DND-41 (cell line): ENCODE results near the gene ARL13B.
A peak's percentile ranks its signal among the peaks of the same experiment; 100 is the strongest.

ENCODE experiments used
- ATAC-seq: fragments of 200-7000 bp; cut with Tn5 transposase; 3 replicates; pipeline ENCODE4 v1.9.1; 2021; ENCODE audit warnings: low read depth; ENCODE audit not compliant: insufficient read depth
- DNase-seq: peaks from one replicate; pipeline ENCODE4 v3.0.0-alpha.2; 2020
- H2AFZ ChIP-seq: 2 replicates; pipeline ENCODE4 v1.6.0; 2012; ENCODE audit warnings: low read depth, low read length
- H3K27ac ChIP-seq: 2 replicates; pipeline ENCODE4 v1.5.1; 2012; ENCODE audit warnings: low read length, inconsistent platforms
- H3K27me3 ChIP-seq: fragments of 200-600 bp; sonication (generic); 2 replicates; pipeline ENCODE4 v1.6.0; 2012; ENCODE audit warnings: low read length, mild to moderate bottlenecking, inconsistent platforms; ENCODE audit not compliant: insufficient read depth, poor library complexity
- H3K36me3 ChIP-seq: 2 replicates; pipeline ENCODE4 v1.5.1; 2012; ENCODE audit warnings: low read length, inconsistent platforms; ENCODE audit not compliant: insufficient read depth
- H3K4me1 ChIP-seq: 2 replicates; pipeline ENCODE4 v1.5.1; 2012; ENCODE audit warnings: mild to moderate bottlenecking, low read length; ENCODE audit not compliant: insufficient read depth
- H3K4me2 ChIP-seq: 2 replicates; pipeline ENCODE4 v1.6.0; 2012; ENCODE audit warnings: mild to moderate bottlenecking, moderate library complexity, low read length, inconsistent platforms; ENCODE audit not compliant: insufficient read depth
- H3K4me3 ChIP-seq, 2 experiments: fragments of 200-600 bp in 1 of 2; shearing (Covaris generic) in 1 of 2; 2 replicates each; pipeline ENCODE4 v1.5.1; 2012 to 2016; ENCODE audit warnings: inconsistent platforms in 2 of 2, low read length in 2 of 2, mild to moderate bottlenecking in 2 of 2, low read depth in 1 of 2, moderate library complexity in 1 of 2
- H3K79me2 ChIP-seq: 2 replicates; pipeline ENCODE4 v1.6.0; 2012; ENCODE audit warnings: low read length, inconsistent platforms; ENCODE audit not compliant: insufficient read depth
- H3K9ac ChIP-seq: 2 replicates; pipeline ENCODE4 v1.6.0; 2012; ENCODE audit warnings: low read depth, mild to moderate bottlenecking, inconsistent platforms, low read length, moderate library complexity
- H3K9me3 ChIP-seq: 2 replicates; pipeline ENCODE4 v1.5.1; 2012; ENCODE audit warnings: low read length, moderate library complexity, mild to moderate bottlenecking, inconsistent platforms; ENCODE audit not compliant: insufficient read depth, severe bottlenecking
- H4K20me1 ChIP-seq: 2 replicates; pipeline ENCODE4 v1.6.0; 2012; ENCODE audit warnings: low read length; ENCODE audit not compliant: insufficient read depth
- CTCF ChIP-seq: IDR thresholded peaks from 2 replicates; pipeline ENCODE4 v1.5.1; 2012; ENCODE audit warnings: borderline replicate concordance, low read length, moderate library complexity, mild to moderate bottlenecking; ENCODE audit not compliant: poor library complexity, severe bottlenecking; ENCODE audit errors: extremely low read depth
- EZH2 ChIP-seq: IDR thresholded peaks from 3 replicates; pipeline ENCODE4 v1.6.1; 2012; ENCODE audit warnings: borderline replicate concordance, low read depth, mild to moderate bottlenecking, moderate library complexity, low read length, inconsistent platforms; ENCODE audit not compliant: severe bottlenecking

The ARL13B gene

GRCh38 chr3:94095111-94095510 is 115.2 kb downstream of the ARL13B start:
- no peak overlapping the region for H2AFZ ChIP-seq
- no peaks in the 10 kb centered on the region for H3K4me1 ChIP-seq
- TF ChIP-seq EZH2 (no peak), CTCF (no peak)

GRCh38 chr3:94098452-94098851 is 118.5 kb downstream of the ARL13B start:
- H2AFZ ChIP-seq: no peak overlapping the region
- TF ChIP-seq EZH2 (no peak), CTCF (no peak)
- ATAC-seq (no peak), DNase-seq (no peak)
- H3K36me3 ChIP-seq: peaks cover 61% of the 10 kb centered on the region
- H3K4me1 ChIP-seq: no peaks in the 10 kb centered on the region
- no peaks in the 10 kb centered on the region for H3K79me2 ChIP-seq
- no peak overlapping the region for H3K9ac ChIP-seq
- H3K9me3 ChIP-seq: no peaks in the 10 kb centered on the region
- H3K27ac ChIP-seq: no peak overlapping the region
- no peak overlapping the region for H3K4me2 ChIP-seq
- no peaks in the 10 kb centered on the region for H3K27me3 ChIP-seq
- no peak overlapping the region for H3K4me3 ChIP-seq
- no peaks in the 10 kb centered on the region for H4K20me1 ChIP-seq

More at GRCh38 chr3:94095111-94095510, 115.2 kb downstream of the ARL13B start:
- Histone ChIP-seq H3K4me3 (no peak overlapping the region), H3K4me2 (no peak overlapping the region), H4K20me1 (no peaks in the 10 kb centered on the region; the same call in 1 of the 2 replicates), H3K36me3 (peaks cover 46% of the 10 kb centered on the region), H3K27me3 (no peaks in the 10 kb centered on the region), H3K27ac (no peak overlapping the region), H3K9ac (no peak overlapping the region), H3K9me3 (no peaks in the 10 kb centered on the region), H3K79me2 (no peaks in the 10 kb centered on the region)
- no peak for ATAC-seq
- no peak for DNase-seq

- no peak overlapping the region for H3K27ac ChIP-seq
- no peaks in the 10 kb centered on the region for H3K4me1 ChIP-seq
- H3K36me3 ChIP-seq: peaks cover 64% of the 10 kb centered on the region
- no peaks in the 10 kb centered on the region for H3K79me2 ChIP-seq
- DNase-seq: no peak
- no peaks in the 10 kb centered on the region for H3K9me3 ChIP-seq
- H2AFZ ChIP-seq: no peak overlapping the region
- H3K27me3 ChIP-seq: no peaks in the 10 kb centered on the region
- no peaks in the 10 kb centered on the region for H4K20me1 ChIP-seq
- TF ChIP-seq EZH2: no peak
- TF ChIP-seq CTCF: no peak
- H3K4me2 ChIP-seq: no peak overlapping the region
- no peak overlapping the region for H3K9ac ChIP-seq
- ATAC-seq: no peak
- no peak overlapping the region for H3K4me3 ChIP-seq
Observed at GRCh38 chr3:94099311-94099710, 119.4 kb downstream of the ARL13B start.

- no peak overlapping the region for H2AFZ ChIP-seq
- ATAC-seq: no peak
- no peaks in the 10 kb centered on the region for H3K9me3 ChIP-seq
- TF ChIP-seq CTCF (peak; percentile 7), EZH2 (no peak)
- no peak overlapping the region for H3K4me3 ChIP-seq
- H3K27ac ChIP-seq: no peak overlapping the region
- DNase-seq: no peak
- no peak overlapping the region for H3K4me2 ChIP-seq
- H3K9ac ChIP-seq: no peak overlapping the region
- peaks cover 51% of the 10 kb centered on the region; the same call in 1 of the 2 replicates for H3K36me3 ChIP-seq
- H3K27me3 ChIP-seq: no peaks in the 10 kb centered on the region
- no peaks in the 10 kb centered on the region for H3K79me2 ChIP-seq
- no peaks in the 10 kb centered on the region for H3K4me1 ChIP-seq
- no peaks in the 10 kb centered on the region for H4K20me1 ChIP-seq
Observed at GRCh38 chr3:94101860-94102259, 121.9 kb downstream of the ARL13B start.
